Urinary bladder (tissue), 4 donors: Measurements from ENCODE around the gene PEAK3. TPM values are rescaled to one million over a fixed set of nuclear protein-coding genes. Genes with fewer than 3 reads are reported as not detected.

Source experiments
- DNase-seq: peaks from one replicate; pipeline ENCODE4 v3.0.0-alpha.2; 2015; ENCODE audit errors: extremely low spot score
- H3K27ac ChIP-seq: one replicate; pipeline ENCODE4 v1.5.1; 2013; ENCODE audit warnings: low read depth, mild to moderate bottlenecking, moderate library complexity
- H3K36me3 ChIP-seq: one replicate; pipeline ENCODE4 v1.6.1; 2013; ENCODE audit warnings: mild to moderate bottlenecking, moderate library complexity; ENCODE audit not compliant: insufficient read depth
- H3K4me1 ChIP-seq: one replicate; pipeline ENCODE4 v1.6.1; 2013; ENCODE audit warnings: mild to moderate bottlenecking, moderate library complexity; ENCODE audit not compliant: insufficient read depth
- H3K4me3 ChIP-seq: one replicate; pipeline ENCODE4 v1.5.1; 2013; ENCODE audit warnings: low read depth, low read length
- WGBS: extraction: QIAGEN DNeasy Blood & Tissue Kit; methylation state at CpG from one replicate; pipeline ENCODE4 v1.1.7; 2013; 5-methylcytosine and 5-hydroxymethylcytosine counted together
- polyA plus RNA-seq: library from polyadenylated mRNA; stranded (reverse); fragments of 200-250 nt; gene quantifications from one replicate; pipeline ENCODE4 v1.2.3, GENCODE V29; 2013
- total RNA-seq: library from RNA; depleted of rRNA; stranded (reverse); fragments of >200 nt; gene quantifications from one replicate; pipeline ENCODE4 v1.2.3, GENCODE V29; 2014
- donor health status: healthy with polysubstance abuse.
- donor health status: healthy.

Gene PEAK3
- total RNA-seq: not detected
- 0.58 TPM for polyA plus RNA-seq

- Histone ChIP-seq H3K4me3 (peak within 1 kb of the TSS; percentile 33), H3K4me1 (no peaks in the 10 kb centered on the region), H3K27ac (no peak within 1 kb of the TSS), H3K36me3 (no peaks in the 10 kb centered on the region)
- no peak for DNase-seq
- 13% methylated on average over 41 of the region's 41 CpGs for WGBS
These were observed at the start of gene PEAK3 for GRCh38 chr19:2282062-2282861. Gene PEAK3 (minus strand): TSS chr19:2282175. CDS start chr19:2280931, 1,244 bp downstream.

GRCh38 chr19:2330632-2331284 lies 48.8 kb upstream of the PEAK3 start:
- 76% methylated on average over 20 of the region's 20 CpGs for WGBS
- no peak overlapping the region for H3K4me3 ChIP-seq
- peaks cover 2% of the 10 kb centered on the region for H3K4me1 ChIP-seq

GRCh38 chr19:2330255-2330631 lies 48.3 kb upstream of the PEAK3 start:
- DNase-seq: no peak
- Histone ChIP-seq H3K4me1 (peaks cover 2% of the 10 kb centered on the region), H3K36me3 (no peaks in the 10 kb centered on the region), H3K27ac (no peak overlapping the region), H3K4me3 (no peak overlapping the region)
- WGBS: 81% methylated on average over 10 of the region's 10 CpGs

More at GRCh38 chr19:2330632-2331284, 48.8 kb upstream of the PEAK3 start:
- Histone ChIP-seq H3K36me3 (no peaks in the 10 kb centered on the region), H3K27ac (no peak overlapping the region)
- no peak for DNase-seq

GRCh38 chr19:2329501-2329916 lies 47.5 kb upstream of the PEAK3 start:
- Histone ChIP-seq H3K4me3 (peak overlapping the region; percentile 92), H3K27ac (no peak overlapping the region), H3K36me3 (no peaks in the 10 kb centered on the region), H3K4me1 (peaks cover 2% of the 10 kb centered on the region)
- WGBS: 59% methylated on average over 13 of the region's 13 CpGs
- DNase-seq: no peak

GRCh38 chr19:2329149-2329478 lies 47.1 kb upstream of the PEAK3 start:
- WGBS: 2% methylated on average over 16 of the region's 16 CpGs
- Histone ChIP-seq H3K27ac (no peak overlapping the region), H3K4me3 (peak overlapping the region; percentile 92), H3K36me3 (no peaks in the 10 kb centered on the region), H3K4me1 (peaks cover 2% of the 10 kb centered on the region)
- no peak for DNase-seq

- Histone ChIP-seq H3K36me3 (no peaks in the 10 kb centered on the region), H3K27ac (peak within 1 kb of the TSS; percentile 60), H3K4me3 (peak within 1 kb of the TSS; percentile 92), H3K4me1 (peaks cover 2% of the 10 kb centered on the region)
- under 1% methylated on average over 89 of the region's 89 CpGs for WGBS
- peak; percentile 75 for DNase-seq
These were observed 46.6 kb upstream of the PEAK3 start, which contains the start of the genes LSM7 and SPPL2B for GRCh38 chr19:2328401-2329148. Gene LSM7 (minus strand): TSS chr19:2328586. CDS start chr19:2328566, 20 bp downstream. Gene SPPL2B (plus strand): TSS chr19:2328684. CDS start chr19:2328710, 26 bp downstream.

GRCh38 chr19:2327773-2328400 lies 45.9 kb upstream of the PEAK3 start:
- no peak for DNase-seq
- Histone ChIP-seq H3K4me3 (peak overlapping the region; percentile 92), H3K27ac (no peak overlapping the region), H3K36me3 (peaks cover 2% of the 10 kb centered on the region), H3K4me1 (peaks cover 2% of the 10 kb centered on the region)
- WGBS: 1% methylated on average over 18 of the region's 18 CpGs

GRCh38 chr19:2326699-2327360 lies 44.9 kb upstream of the PEAK3 start:
- peaks cover 2% of the 10 kb centered on the region for H3K36me3 ChIP-seq
- H3K27ac ChIP-seq: no peak overlapping the region
- 86% methylated on average over 16 of the region's 16 CpGs for WGBS
- peaks cover 2% of the 10 kb centered on the region for H3K4me1 ChIP-seq
- no peak overlapping the region for H3K4me3 ChIP-seq
- no peak for DNase-seq

- Histone ChIP-seq H3K36me3 (peaks cover 5% of the 10 kb centered on the region), H3K4me3 (no peak overlapping the region), H3K4me1 (peaks cover 2% of the 10 kb centered on the region), H3K27ac (no peak overlapping the region)
- no peak for DNase-seq
- 72% methylated on average over 29 of the region's 29 CpGs for WGBS
These were observed 43.5 kb upstream of the PEAK3 start for GRCh38 chr19:2325281-2326046.

GRCh38 chr19:2324220-2324948 lies 42.4 kb upstream of the PEAK3 start:
- no peak overlapping the region for H3K27ac ChIP-seq
- peaks cover 5% of the 10 kb centered on the region for H3K36me3 ChIP-seq
- no peak overlapping the region for H3K4me3 ChIP-seq
- WGBS: 89% methylated on average over 34 of the region's 34 CpGs
- H3K4me1 ChIP-seq: peaks cover 2% of the 10 kb centered on the region
- no peak for DNase-seq

GRCh38 chr19:2323707-2324106 lies 41.7 kb upstream of the PEAK3 start:
- no peak for DNase-seq
- Histone ChIP-seq H3K27ac (no peak overlapping the region), H3K4me3 (no peak overlapping the region), H3K36me3 (peaks cover 5% of the 10 kb centered on the region), H3K4me1 (peaks cover 2% of the 10 kb centered on the region)
- 93% methylated on average over 19 of the region's 19 CpGs for WGBS
